AG04450 (cell line): ENCODE data around the gene PPP1R1A. TPM values are rescaled to one million over a fixed set of nuclear protein-coding genes. Genes with fewer than 3 reads are reported as not detected.

Experiments used
- CTCF ChIA-PET: fragments of 300-600, 350-600 bp; formaldehyde crosslinking; extraction: SDS; loops from one replicate; lab custom pipeline; 2022; ENCODE audit warnings: antibody characterized with exemption, inconsistent platforms; lab: Charles Lee
- POLR2A ChIA-PET: fragments of 350-600 bp; formaldehyde crosslinking; extraction: SDS; loops from one replicate; lab custom pipeline; 2021; ENCODE audit warnings: antibody characterized with exemption, inconsistent platforms; lab: Yijun Ruan, JAX
- DNase-seq: peaks from one replicate; pipeline ENCODE4 v3.0.0-alpha.2; 2011; ENCODE audit warnings: low read depth, low spot score
- H3K27ac ChIP-seq: one replicate; pipeline ENCODE4 v1.5.1; 2012; ENCODE audit warnings: low read depth, low read length, control low read depth
- H3K27me3 ChIP-seq: one replicate; pipeline ENCODE4 v1.6.0; 2012; ENCODE audit warnings: low read length; ENCODE audit not compliant: control insufficient read depth, insufficient read depth
- H3K4me3 ChIP-seq: 2 replicates; pipeline ENCODE4 v1.5.1; 2011; ENCODE audit warnings: mild to moderate bottlenecking, low read depth, low read length, control low read depth
- H3K9me3 ChIP-seq: 2 replicates; pipeline ENCODE4 v1.5.1; 2012; ENCODE audit warnings: low read length; ENCODE audit not compliant: control insufficient read depth, insufficient read depth
- CTCF ChIP-seq: IDR thresholded peaks from 2 replicates; pipeline ENCODE4 v1.5.1; 2011; ENCODE audit warnings: low read depth, low read length, control low read depth, inconsistent platforms
- polyA plus RNA-seq: library from polyadenylated mRNA; depleted of rRNA; stranded (reverse); fragments of >200 nt; gene quantifications from 2 replicates; pipeline ENCODE4 v1.2.3, GENCODE V29; 2011

The PPP1R1A gene
- polyA plus RNA-seq, 1 experiment: not detected

- no peak overlapping the region for H3K27ac ChIP-seq
- H3K9me3 ChIP-seq: no peaks in the 10 kb centered on the region
- CTCF ChIA-PET: no interaction called here
- no peak overlapping the region for H3K4me3 ChIP-seq
- POLR2A ChIA-PET: no interaction called here
- H3K27me3 ChIP-seq: peaks cover 58% of the 10 kb centered on the region
- no peak for TF ChIP-seq CTCF
- DNase-seq: no peak
These were observed 2.6 kb upstream of the PPP1R1A start for GRCh38 chr12:54590978-54591591.

DNA sequence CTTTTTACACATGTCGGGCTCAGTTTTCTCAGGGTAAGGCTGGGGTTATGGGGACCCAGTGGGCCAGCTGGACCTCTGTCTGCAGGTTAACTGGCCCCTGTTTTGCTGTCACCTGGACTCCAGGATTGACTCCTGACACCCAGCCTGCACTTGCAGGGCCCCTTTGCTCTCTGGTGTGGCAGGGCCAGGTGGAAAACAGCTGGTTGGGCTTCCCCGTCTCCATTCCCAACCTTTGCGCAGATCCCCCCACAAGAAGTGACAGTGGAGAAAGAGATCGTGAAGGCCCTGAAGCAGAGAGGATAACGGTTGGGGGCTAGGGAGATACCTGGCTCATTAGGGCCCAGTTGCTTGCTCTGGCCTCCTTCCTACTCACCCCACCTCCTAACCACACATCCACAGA is 1.5 kb upstream of the PPP1R1A start:
- no peak overlapping the region for H3K4me3 ChIP-seq
- no peak for DNase-seq
- POLR2A ChIA-PET: no interaction called here
- no peak for TF ChIP-seq CTCF
- no peak overlapping the region for H3K27ac ChIP-seq
- CTCF ChIA-PET: no interaction called here
- H3K27me3 ChIP-seq: peaks cover 60% of the 10 kb centered on the region
- H3K9me3 ChIP-seq: no peaks in the 10 kb centered on the region

- no peak for TF ChIP-seq CTCF
- no peak for DNase-seq
- H3K4me3 ChIP-seq: no peak overlapping the region
- no peaks in the 10 kb centered on the region for H3K9me3 ChIP-seq
- ChIA-PET CTCF (no interaction called here), POLR2A (no interaction called here)
- H3K27ac ChIP-seq: no peak overlapping the region
- peaks cover 60% of the 10 kb centered on the region for H3K27me3 ChIP-seq
These were observed 420 bp upstream of the PPP1R1A start for GRCh38 chr12:54588890-54589267.

DNA sequence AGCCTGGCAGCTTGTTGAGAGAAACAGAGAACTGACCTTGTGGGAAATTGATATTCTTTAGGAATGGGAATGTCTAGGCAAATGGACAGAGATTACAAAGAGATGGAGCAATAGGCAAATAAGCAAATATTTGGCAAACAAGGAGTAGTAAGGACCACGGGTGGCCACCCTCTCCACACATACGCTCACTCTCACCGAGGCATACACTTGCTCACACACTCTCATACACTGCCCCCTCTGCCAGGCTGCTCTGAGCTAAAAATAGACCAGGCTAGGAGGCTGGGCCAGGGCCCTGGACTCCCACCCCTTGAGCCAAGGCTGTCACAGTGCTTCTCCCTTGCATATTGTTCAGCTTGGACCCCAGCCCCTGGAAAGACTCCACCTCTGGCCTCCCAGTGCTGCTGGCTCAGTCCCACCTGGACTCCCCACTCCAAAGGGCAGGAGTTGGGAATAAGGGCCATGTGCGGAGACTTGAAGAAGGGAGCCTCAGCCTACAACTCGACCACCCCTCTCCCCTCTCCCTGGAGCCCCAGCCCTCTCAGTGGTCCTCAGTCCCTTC is 1.1 kb downstream of the PPP1R1A start:
- Histone ChIP-seq H3K27me3 (peaks cover 59% of the 10 kb centered on the region), H3K27ac (no peak overlapping the region), H3K4me3 (no peak overlapping the region), H3K9me3 (no peaks in the 10 kb centered on the region)
- CTCF ChIA-PET: interaction anchor here (2.0 kb wide), 1 partner anchor 9 kb away, joined by 5 read pairs; no protein-coding TSS in a partner anchor
- no peak for DNase-seq
- TF ChIP-seq CTCF: no peak
- POLR2A ChIA-PET: no interaction called here

DNA sequence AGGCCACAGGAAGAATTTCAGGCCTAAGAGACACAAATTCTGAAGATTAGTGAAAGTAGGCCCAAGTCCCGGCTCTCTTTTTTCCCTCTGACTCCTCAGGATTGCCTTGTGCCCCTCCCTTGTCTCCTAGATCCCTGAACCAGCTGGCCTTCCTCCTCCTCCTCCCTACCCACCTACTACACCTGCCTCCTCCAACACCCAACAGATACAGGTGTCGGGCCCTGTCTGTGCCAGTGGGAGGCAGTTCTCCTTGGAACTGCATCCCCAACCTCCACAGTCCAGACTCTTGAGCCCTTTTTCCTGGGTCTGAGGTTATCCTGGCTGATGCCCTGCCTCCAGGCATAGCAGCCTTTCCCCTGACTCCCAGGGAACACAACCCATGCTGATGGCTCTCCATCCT is 1.8 kb downstream of the PPP1R1A start:
- ChIA-PET CTCF (interaction anchor here (2.0 kb wide), 1 partner anchor 10 kb away, joined by 5 read pairs; no protein-coding TSS in a partner anchor), POLR2A (no interaction called here)
- Histone ChIP-seq H3K27ac (no peak overlapping the region), H3K27me3 (peaks cover 55% of the 10 kb centered on the region), H3K9me3 (no peaks in the 10 kb centered on the region), H3K4me3 (no peak overlapping the region)
- TF ChIP-seq CTCF: no peak
- DNase-seq: no peak
